Hematopoietic multipotent progenitor cell treated with erythropoietin and hydrocortisone succinate and interleukin-3 and kit ligand, for 8 days (in vitro differentiated cells): ENCODE data around the gene ABCB8.

ENCODE experiments used
- DNase-seq: peaks from one replicate; pipeline ENCODE4 v3.0.0-alpha.2; 2015

ABCB8 gene

DNA sequence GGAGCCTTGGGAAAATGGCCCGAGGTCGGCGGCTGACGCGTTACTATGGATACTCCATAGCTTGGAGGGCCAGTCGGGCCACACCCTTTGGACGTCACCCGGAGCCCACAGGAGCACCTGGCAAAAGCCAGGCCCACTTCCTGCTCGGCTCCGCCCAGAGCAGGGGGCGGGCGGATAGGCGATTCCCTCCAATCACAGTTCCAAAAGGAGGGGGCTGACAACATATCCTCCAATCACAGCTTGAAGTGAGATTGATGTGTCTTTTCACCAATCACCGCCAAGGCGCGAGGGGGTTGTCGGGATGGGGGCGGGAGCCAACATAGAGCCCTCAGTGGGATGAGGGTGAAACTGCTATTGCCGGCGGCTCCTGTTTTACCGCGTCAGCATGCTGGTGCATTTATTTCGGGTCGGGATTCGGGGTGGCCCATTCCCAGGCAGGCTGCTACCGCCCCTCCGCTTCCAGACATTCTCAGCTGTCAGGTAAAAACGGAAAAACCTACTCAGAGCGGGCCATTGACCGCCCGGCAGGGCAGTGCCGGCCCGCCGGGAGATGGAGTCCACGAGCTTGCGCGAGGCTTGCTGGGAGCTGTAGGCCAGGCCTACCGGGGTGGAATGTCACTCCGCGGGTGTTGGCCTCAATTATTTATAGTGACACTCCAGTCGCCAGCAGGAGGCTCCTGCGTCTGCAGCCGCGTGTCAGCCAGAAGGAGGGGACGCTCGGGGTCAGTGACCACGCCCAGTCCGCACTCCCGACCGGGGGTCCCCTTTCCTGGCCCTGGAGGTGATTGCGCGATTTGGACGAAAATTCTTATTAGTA, at the start of gene ABCB8:
Gene ABCB8 (plus strand): TSS at position 320 of the 817 bp plus-strand sequence. CDS start 66 bp downstream, at position 386.
- DNase-seq: peak; percentile 99

DNA sequence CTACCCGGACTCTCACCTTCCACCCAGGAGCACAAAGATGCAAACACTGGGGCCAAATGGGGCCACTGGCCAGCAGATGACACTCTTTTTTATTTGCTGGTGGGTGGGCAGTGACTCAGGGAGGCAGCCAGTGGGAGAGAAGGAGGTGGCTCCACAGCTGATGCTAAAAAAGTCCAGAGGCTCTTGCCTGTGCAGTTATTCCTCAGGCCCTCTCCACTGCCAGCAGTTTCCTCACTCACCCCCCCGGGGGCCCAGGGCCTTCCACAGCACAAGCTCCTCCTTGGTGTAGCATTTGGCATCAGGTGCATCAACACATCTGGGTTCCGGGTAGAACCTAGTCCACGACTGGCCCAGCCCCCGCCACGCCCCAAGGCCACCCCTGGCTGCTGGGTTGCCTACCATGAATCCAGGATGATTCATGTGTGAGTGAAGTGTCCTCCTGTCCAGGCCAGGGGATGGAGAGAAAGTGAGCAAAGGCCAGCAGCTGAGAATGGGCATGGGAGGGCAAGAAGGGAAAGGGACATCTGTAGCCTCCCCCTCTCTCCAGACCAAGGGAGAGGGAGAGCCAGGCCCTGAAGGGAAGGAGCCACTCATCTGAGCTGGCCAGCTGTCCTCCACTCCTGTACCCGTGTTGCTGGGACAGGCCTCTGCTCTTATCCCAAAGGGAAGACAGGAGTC, 48.4 kb upstream of the ABCB8 start:
- DNase-seq: no peak

DNA sequence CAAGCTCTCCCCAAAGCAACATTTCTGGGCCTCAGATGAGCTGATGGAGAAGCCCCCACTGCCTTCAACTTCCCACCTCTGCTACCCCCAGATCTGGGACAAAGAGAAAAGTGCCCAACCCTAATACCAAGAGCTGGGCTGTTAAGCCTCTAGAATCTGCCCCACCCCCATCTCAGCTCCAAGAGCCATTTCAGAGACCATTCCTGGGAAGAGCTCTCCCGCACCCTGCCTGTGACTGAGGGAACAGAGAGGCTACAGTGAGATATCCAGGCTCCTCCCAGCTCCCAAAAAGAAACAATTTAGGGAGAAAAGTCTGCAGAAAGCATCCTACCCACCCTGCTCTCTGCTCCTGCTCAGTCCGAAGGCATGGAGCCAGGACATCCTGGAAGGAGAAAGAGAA, 47.6 kb upstream of the ABCB8 start:
- no peak for DNase-seq

DNA sequence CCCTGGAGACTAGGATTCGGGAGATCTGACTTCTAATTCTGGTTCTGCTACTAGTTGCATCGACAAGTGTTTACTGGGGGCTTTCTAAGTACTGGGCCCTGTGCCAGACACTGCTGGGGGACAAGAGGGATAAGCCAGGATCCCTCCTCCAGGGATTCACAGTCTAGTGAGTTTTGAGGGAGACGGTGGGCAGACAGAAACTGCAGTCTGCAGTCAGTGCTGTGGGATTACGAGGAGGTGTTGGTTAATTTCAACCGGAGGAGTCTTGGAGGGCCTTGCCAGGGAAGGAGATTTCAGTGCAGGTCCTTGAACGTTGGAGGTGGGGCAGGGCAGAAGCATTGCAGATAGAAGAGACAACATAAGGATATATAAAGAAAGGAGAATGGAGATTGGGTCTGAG, 46.6 kb upstream of the ABCB8 start:
- DNase-seq: no peak

DNA sequence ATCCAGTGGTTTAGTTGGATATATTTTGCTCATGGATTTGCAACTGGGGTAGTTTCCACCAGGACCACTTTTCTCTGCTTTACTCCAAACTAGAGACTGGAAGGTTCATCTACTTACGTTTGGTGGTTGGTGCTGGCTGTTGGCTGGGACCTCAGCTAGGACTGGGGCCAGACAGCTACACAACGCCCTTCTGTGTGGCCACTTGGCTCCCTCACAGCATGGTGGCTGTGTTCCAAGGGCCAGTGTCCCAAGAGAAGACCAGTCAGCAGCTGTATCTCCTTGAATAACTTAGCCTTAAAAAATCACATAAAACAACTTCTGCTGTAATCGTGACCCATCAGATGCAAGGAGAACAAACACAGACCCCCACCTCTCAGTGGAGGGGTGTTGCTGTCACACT, 45.9 kb upstream of the ABCB8 start:
- no peak for DNase-seq

DNA sequence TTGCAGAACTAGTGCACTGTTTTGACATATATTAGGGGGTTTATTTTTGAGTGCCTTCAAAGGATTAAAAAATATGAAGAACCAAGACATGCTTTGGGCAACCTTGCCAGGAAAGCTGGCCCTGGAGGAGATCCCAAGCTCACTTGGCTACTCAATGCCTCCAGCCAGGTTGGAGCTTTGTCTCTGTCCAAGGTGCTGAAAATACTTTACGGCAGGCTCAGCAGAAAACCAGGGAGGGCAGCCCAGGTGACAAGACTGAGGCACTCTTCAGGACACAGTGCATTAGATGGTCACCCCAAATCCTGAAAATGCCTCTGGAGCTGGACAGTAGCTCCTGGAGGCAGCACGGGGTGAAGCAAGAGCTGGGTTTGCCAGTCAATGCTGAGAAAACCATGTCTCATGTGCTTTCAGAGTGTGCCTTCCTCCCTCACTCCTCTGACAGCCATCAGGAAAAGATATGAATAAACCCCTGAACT, 44.3 kb upstream of the ABCB8 start:
- DNase-seq: peak; percentile 65

DNA sequence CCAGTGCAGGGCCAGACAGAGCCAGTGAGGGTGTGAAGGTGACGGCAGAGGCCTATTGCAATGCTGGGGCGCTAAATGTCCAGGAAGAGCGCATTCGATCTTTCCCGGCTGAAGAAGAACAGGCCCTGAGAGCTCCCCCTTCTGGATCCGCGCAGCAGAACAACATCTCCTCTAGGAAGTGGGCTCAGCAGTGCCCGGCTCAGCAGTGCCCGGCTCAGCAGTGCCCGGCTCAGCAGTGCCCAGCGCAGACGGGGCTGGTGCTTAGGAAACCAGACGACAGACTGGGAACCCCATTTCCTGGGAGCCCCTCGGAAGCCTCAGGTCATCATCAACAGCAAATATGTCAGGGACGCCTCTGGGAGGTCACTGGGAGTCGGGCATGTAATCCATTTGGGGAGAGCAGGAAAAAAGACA, 42.1 kb upstream of the ABCB8 start:
- DNase-seq: peak; percentile 78

DNA sequence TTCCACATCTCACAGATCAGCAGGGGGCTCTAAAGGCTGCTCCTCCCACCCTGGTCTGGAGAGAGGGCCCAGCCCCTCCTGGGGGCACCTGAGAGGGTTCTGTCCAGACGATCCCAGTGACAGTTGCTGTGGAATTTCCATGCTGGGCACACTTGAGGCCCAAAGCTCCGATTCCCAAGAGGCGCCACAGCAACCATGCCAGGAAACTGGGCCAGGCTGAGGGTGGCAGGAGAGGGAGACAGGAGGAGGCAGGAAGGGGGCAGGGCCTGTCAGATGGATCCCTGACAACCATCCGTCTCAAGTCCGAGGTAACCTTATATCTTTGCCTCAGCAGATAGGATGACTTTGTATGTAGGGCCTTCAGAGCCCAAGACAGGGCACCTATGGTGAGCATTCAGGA, 41.7 kb upstream of the ABCB8 start:
- DNase-seq: no peak

DNA sequence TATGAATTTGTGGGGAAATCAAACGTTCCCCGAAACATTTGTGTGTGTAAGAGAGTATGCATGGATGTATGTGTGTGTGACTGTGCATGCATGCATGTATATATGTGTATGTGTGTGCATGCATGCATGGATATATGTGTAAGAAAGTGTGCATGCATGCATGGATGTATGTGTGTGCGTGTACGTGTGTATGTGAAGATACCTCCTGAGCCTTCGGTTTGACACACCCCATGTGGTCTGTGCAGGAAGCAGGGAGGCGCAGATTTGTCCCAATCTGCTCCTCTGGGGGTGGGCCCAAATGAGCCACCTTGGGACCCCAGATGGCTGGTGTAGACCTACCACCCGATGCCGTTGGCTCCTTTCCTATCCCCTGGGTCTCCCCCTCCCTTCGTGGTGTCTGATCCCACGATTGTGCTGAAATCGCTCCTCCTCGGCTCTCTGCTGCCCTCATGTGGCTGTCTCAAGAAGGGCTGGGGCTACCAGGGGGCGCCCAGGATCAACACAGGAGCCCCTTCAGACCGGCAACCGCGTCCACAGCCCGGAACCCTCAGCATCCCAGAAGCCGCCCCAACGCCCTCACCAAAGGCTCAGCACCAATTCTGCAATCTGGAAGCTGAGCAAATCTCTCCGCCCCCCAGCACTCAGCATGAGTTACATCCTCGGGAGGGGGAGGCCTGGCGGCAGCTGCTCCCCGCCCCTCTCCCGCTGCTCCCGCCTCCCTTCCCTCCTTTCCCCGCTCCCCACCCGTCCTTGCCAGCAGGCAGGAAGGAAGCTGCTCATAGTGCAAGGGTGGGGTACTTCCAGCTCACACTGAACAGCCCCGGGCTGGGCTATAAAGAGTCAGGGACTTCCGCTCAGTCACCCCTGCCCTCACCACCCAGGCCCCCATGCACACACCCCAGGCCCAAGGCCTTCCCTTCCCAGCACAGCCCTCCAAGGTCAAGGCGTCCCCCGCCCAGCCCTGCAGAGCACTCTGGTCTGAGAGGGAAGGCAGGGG, 39.7 kb upstream of the ABCB8 start:
- DNase-seq: peak; percentile 65

DNA sequence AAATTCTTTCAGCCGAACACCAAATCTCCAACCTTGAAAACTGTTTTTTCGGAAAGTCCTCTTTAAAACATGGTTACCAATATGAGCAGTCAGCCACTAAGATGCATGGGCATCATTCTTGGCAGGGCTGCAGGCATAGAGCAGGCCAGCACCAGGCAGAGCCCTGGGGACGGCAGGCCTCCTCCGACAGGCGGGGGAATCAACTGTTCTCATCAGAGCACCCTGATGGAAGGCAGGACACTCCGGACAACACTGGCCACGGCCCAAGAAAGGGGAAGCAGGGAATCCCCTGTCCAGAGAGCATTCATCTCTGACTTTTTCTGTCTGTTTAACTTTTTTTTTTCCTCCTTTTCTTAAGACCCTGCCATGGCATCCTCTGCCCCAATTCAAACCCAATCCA, 38.8 kb upstream of the ABCB8 start:
- no peak for DNase-seq

DNA sequence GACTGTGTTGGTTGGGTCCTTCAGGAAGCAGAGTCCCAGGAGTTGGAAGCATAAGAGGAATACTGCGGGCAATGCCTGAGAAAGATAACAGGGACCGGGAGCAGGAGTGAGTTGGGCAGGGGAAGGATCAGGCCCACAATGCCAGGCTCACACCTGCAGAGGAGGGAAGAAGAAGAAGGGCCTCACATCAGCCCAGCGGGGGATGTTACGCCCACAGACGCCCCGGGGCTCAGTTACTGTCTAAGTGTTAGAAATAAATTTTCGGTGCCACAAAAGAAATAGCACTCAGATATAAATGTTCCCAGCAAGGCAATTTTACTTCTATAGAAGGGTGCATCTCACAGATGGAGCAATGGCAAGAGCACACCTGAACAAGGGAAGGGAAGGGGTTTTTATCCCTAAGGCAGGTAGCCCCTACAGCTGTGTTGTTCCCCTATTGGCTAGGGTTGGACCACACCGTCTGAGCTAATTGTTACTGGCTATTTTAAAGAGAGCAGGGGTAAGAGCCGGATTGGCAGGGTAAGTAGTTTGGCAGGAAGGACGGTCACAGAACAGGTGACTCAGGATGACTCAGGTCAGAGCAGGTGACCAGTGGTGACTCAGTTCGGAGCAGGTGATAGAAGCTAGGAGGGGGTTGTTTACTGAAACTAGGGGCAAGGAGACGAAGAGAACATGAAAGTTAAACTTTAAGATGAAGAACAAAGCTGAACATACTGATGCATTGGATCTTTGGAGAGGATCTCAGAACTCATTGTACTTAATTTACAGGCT, 37.6 kb upstream of the ABCB8 start, which contains the start of gene NOS3:
Gene NOS3 (plus strand): TSS at position 602 of the 771 bp plus-strand sequence. CDS start 2,787 bp downstream, outside the sequence.
- no peak for DNase-seq

DNA sequence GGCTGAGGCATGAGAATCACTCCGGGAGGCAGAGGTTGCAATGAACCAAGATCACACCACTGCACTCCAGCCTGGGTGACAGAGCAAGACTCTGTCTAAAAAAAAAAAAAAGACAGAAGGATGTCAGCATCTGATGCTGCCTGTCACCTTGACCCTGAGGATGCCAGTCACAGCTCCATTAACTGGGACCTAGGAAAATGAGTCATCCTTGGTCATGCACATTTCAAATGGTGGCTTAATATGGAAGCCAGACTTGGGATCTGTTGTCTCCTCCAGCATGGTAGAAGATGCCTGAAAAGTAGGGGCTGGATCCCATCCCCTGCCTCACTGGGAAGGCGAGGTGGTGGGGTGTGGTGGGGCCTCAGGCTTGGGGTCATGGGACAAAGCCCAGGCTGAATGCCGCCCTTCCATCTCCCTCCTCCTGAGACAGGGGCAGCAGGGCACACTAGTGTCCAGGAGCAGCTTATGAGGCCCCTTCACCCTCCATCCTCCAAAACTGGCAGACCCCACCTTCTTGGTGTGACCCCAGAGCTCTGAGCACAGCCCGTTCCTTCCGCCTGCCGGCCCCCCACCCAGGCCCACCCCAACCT, 36.1 kb upstream of the ABCB8 start:
- DNase-seq: no peak

DNA sequence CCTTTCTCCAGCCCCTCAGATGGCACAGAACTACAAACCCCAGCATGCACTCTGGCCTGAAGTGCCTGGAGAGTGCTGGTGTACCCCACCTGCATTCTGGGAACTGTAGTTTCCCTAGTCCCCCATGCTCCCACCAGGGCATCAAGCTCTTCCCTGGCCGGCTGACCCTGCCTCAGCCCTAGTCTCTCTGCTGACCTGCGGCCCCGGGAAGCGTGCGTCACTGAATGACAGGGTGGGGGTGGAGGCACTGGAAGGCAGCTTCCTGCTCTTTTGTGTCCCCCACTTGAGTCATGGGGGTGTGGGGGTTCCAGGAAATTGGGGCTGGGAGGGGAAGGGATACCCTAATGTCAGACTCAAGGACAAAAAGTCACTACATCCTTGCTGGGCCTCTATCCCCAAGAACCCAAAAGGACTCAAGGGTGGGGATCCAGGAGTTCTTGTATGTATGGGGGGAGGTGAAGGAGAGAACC, 35.4 kb upstream of the ABCB8 start:
- DNase-seq: peak; percentile 58

DNA sequence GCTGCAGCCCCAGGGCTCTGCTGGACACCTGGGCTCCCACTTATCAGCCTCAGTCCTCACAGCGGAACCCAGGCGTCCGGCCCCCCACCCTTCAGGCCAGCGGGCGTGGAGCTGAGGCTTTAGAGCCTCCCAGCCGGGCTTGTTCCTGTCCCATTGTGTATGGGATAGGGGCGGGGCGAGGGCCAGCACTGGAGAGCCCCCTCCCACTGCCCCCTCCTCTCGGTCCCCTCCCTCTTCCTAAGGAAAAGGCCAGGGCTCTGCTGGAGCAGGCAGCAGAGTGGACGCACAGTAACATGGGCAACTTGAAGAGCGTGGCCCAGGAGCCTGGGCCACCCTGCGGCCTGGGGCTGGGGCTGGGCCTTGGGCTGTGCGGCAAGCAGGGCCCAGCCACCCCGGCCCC, 34.7 kb upstream of the ABCB8 start:
- no peak for DNase-seq

DNA sequence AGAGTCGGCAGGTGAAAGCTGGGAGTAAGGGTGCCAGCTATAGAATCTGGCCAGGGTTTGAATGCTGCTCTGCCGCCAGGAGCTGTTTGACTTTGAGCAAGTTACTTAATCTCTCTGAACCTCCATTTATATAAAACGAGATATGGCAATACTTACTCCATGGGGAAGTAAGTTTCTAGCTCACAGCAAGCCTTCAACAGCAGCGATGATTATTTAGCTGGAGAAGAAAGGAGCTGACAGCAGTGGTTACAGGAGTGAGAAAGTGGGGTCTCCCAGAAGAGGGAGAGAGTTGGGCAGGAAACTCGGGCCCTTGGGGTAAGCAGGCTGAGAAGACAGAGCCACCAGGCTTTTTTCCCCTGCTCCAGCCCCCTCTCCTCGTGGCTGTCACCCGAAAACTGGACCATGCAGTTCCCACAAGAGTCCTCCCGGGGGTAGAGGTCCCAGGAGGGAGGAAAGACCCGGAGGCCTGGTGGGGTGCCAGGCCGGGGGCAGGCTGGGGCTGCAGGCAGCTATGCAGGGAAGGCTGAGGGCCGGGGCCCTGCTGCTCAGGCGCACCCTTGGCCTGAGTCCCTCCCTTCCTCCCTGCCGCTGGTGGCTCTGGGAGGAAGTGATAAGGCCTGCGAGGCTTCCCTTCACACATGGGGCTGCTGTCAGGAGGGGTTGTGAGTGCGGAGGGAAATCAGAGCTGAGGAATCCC, 34.0 kb upstream of the ABCB8 start:
- DNase-seq: peak; percentile 95

DNA sequence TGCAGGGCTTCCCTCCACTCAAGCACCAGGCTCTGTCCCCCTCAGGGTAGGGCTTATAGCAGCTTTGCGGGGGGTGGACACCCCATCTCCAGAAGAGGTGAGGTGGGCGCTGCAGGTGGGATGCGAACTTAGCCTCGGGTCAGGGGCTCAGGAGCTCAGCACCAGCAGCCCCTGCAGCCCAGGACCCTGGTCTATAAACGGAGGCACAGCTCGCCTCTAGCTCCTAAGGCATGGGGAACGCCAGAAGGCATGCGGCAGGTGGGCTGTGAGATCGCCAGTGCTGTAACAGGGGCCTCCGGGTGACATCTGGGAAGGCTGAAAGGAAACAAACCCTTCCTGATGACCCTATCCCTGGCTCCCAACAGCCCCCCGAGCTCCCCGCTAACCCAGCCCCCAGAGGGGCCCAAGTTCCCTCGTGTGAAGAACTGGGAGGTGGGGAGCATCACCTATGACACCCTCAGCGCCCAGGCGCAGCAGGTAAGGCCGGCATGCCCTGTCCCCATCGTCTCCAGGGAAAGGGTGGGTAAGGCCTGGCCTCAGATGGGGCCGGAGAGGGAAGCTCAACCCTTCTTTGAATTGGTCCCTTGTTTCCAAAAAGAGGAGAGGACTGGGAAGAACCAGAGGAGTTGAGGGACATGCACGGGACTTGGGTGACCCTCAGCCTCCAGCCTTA, 33.3 kb upstream of the ABCB8 start:
- DNase-seq: no peak

DNA sequence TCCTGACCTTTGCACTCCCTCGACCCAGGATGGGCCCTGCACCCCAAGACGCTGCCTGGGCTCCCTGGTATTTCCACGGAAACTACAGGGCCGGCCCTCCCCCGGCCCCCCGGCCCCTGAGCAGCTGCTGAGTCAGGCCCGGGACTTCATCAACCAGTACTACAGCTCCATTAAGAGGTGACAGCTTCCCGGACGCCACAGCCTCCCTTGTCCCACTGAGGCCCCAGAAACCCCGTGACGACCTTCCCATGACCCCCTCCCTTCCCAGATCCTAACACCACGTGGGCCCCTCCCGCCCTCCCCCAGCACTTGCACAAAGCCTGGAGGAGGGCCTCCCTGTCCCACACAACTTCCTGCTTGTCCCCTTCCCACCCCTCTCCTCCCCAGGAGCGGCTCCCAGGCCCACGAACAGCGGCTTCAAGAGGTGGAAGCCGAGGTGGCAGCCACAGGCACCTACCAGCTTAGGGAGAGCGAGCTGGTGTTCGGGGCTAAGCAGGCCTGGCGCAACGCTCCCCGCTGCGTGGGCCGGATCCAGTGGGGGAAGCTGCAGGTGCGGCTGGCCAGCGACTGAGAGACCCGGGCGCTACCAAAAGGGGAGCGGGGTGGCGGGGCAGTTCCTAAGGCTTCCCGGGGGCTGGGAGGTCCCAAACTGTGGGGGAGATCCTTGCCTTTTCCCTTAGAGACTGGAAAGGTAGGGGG, 31.7 kb upstream of the ABCB8 start:
- no peak for DNase-seq

DNA sequence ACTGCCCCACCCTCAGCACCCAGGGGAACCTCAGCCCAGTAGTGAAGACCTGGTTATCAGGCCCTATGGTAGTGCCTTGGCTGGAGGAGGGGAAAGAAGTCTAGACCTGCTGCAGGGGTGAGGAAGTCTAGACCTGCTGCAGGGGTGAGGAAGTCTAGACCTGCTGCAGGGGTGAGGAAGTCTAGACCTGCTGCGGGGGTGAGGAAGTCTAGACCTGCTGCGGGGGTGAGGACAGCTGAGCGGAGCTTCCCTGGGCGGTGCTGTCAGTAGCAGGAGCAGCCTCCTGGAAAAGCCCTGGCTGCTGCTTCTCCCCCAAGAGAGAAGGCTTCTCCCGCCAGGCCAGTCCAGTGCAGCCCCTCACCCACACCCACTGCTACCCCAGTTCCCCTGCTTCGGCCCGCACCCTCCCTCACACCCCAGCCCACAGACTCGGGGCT, 31.2 kb upstream of the ABCB8 start:
- no peak for DNase-seq

DNA sequence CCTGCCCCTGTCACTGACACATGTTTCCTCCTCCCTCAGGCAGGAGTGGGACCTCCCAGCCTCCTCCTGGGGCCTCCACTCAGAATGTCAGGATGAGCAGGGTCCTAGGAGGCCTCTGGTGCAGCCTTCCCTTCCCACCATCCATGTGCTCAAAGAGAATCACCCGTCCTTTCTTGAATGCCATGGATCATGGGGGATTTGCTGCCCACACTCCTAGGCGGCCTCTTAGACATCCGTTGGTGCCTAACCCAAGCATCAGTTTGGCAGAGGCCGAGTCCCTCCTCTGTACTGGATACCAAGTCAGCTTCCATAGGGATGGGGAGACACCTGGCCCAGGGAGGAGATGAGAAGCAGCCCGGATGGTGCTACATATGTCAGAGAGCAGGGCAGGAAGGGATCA, 30.4 kb upstream of the ABCB8 start:
- no peak for DNase-seq

DNA sequence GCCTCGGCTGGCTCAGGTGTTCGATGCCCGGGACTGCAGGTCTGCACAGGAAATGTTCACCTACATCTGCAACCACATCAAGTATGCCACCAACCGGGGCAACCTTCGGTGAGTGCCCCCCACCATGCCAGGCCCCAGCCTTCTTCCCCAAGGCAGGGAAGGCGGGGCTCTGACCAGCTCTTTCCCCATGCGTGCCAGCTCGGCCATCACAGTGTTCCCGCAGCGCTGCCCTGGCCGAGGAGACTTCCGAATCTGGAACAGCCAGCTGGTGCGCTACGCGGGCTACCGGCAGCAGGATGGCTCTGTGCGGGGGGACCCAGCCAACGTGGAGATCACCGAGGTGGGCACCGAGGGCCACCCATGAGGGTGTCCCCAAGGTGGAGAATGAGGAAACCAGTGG, 29.9 kb upstream of the ABCB8 start:
- DNase-seq: no peak
